H1 (cell line): ENCODE data around the gene LRRC41. TPM values are rescaled to one million over a fixed set of nuclear protein-coding genes. Genes with fewer than 3 reads are reported as not detected.

Experiments
- polyA plus RNA-seq, 7 experiments: library from polyadenylated mRNA; depleted of rRNA in 3 of 7; stranded (reverse) in 5 of 7; unstranded in 2 of 7; fragments of >200 nt in 5 of 7; fragments of 200-250 nt in 2 of 7; gene quantifications; 1 replicate in 5 of 7; 2 replicates in 1 of 7; 4 replicates in 1 of 7; pipeline versions ENCODE4 v1.2.1 to v1.2.3, GENCODE V29; 2011 to 2013; ENCODE audit warnings: missing spikeins in 2 of 7, mixed read lengths in 2 of 7
- total RNA-seq: library from RNA; stranded (reverse); fragmentation: NEBNext Ultra II Directional; extraction: Animal tissue kit (Norgen Biotek cat#: 25700); gene quantifications from 2 replicates; pipeline ENCODE4 v1.2.1, GENCODE V29; 2021
- TF ChIP-seq, protein P1 (sequence below): IDR thresholded peaks from 2 replicates; pipeline ENCODE4 v1.6.1; 2011; ENCODE audit warnings: low read length, improper control_type of control experiment

Gene LRRC41
- total and polyA plus RNA-seq, 2 of the 8 experiments (the other 6 are each of a cell fraction or from before 2014, with no cell fraction given), result 36.8 to 51.2 TPM

DNA sequence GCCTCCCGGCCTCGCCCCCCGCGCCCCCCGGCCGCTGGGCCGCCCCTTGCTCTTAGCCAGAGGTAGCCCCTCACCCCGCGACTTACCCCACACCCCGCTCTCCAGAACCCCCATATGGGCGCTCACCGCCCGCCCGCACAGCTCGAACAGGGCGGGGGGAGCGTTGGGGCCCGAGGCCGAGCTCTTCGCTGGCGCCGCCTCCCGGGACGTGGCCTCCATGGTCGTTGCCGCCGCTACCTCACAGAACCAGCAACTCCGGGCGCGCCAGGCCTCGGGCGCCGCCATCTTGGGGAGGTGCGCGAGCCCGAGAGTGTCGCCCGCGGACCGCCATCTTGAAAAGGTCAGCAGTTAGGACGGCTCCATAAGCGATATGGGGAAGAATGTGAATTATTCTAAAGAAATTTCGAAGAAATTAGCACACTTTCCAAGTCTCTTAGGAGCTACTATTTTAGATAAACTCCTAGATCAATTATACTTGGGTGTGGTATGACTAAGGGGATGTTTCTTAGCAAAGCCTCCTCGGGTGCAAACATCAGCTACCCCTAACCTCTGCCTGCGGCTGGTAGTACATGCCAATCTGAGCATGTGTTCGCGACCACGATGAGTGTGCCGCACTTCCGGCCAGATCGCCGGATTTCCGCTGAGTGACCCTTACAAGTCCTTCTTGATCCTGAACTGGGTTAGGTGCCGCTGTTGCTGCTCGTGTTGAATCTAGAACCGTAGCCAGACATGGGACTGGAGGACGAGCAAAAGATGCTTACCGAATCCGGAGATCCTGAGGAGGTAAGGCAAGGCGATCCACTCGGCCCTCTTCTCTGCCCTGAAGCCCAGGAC is at the start of gene LRRC41, which contains the start of gene UQCRH (continued):
- TF ChIP-seq, protein P1, sequence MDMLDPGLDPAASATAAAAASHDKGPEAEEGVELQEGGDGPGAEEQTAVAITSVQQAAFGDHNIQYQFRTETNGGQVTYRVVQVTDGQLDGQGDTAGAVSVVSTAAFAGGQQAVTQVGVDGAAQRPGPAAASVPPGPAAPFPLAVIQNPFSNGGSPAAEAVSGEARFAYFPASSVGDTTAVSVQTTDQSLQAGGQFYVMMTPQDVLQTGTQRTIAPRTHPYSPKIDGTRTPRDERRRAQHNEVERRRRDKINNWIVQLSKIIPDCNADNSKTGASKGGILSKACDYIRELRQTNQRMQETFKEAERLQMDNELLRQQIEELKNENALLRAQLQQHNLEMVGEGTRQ, result peak; percentile 18; the same call in 1 of the 2 replicates
